Measurements from ENCODE around the gene SLC15A2. TPM values are rescaled to one million over a fixed set of nuclear protein-coding genes. Genes with fewer than 3 reads are reported as not detected.
"Not testable (repeated sequence)": the region's sequence is repeated elsewhere in the genome, so short reads cannot be mapped to it uniquely, and the experiment has no call there.

SLC15A2 gene
- polyA plus RNA-seq, 1 donor = 16.0 TPM

GRCh38 chr3:121918779-121919483 is 24.7 kb downstream of the SLC15A2 start:
- no peak for DNase-seq

- DNase-seq = no peak
These were observed 30.5 kb downstream of the SLC15A2 start for GRCh38 chr3:121924734-121925133.

DNA sequence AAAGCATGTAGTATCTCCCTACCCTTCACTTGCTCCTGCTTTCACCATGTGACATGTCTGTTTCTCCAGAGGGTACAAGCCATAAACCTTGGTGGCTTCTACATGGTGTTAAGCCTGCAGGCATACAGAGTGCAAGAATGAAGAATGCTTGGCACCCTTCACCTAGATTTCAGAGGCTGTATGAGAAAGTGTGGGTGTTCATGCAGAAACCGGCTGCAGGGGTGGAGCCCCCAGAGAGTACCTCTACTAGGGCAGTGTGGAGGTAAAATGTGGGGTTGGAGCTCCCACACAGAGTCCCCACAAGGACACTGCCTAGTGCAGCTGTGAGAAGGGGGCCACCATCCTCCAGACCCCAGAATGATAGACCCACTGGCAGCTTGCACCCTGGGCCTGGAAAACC is 32.2 kb downstream of the SLC15A2 start:
- no peak for DNase-seq

- not testable (repeated sequence) for DNase-seq
These were observed 44.1 kb downstream of the SLC15A2 start for GRCh38 chr3:121938141-121938855.

- no peak for DNase-seq
These were observed 47.4 kb downstream of the SLC15A2 start for GRCh38 chr3:121941592-121941991.

GRCh38 chr3:121942116-121942786 is 48.0 kb downstream of the SLC15A2 start:
- no peak for DNase-seq

GRCh38 chr3:121943431-121943830 is 49.2 kb downstream of the SLC15A2 start:
- no peak for DNase-seq

DNA sequence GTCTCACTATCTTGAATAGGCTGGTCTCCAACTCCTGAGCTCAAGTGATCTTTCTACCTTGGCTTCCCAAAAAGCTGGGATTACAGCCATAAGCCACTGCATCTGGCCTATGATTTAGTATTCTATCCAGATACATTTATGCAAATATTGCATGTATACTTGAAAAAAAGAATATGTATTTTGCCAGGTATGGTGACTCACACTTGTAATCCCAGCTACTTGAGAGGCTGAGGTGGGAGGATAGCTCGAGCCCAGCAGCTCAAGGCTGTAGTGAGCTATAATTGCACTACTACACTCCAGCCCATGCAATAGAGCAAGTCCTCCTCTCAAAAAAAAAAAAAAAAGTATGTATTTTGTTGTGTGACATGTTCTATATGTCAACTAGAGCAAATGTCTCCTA is 54.4 kb downstream of the SLC15A2 start:
- no peak for DNase-seq

DNA sequence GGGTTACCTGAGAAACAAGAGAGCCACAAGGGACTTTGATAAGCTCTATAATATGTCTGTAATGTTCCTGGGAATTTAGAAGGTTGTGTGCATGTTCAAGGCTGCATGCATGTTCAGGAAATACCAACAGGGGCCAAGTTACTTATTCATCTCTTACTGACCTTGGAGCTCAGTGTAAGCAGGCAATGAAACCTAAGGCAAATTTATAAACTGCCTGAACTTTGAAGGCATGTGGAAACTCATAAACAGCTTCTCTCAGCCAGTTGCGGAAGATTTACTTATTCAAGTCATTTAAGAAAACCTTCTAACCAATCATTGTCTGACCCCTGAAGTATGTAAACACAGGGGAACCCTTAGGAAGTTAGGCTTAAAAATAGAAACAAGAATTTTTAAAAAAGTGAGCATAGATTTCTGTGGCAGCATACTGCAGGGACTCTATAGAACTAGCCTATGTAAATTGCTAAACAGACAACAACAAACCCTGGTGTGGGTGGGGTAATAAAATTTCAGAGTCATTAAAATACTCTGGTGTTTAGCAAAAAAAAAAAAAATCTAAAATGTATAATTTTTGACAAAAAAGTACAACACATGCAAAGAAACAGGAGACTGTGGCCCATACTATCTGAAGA is 57.2 kb downstream of the SLC15A2 start:
- no peak for DNase-seq

- no peak for DNase-seq
These were observed 62.2 kb downstream of the SLC15A2 start for GRCh38 chr3:121956363-121956762.

DNA sequence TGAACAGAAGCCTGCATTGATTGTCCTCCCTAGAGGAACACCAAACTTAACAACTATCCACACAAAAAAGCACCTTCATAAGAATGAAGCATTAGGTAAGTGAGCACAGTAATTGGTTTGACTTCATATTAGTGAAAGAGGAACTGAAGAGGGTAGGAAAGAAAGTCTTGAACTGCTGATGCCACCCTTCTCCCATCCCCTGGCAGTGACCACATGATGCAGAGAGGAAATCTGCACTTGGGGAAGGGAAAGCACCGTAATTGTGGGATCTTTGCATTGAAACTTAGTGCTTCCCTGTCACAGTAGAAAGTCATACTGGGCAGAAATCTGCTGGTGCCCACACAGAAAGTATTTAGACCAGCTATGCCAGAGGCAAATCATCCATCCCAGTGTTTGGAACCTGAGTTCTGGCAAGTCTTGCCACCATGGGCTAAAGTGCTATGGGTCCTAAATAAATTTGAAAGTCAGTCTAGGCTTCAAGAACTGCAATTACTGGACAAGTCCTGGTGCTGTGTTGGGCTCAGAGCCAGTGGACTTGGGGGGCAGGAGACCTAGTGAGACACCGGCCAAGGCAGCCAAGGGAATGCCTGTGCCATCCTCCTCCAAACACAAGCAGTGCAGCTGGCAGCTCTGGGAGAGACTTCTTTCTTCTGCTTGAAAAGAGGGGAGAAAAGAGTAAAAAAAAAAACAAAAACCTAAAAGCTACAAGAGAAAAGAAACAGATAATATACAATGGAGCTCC is 63.6 kb downstream of the SLC15A2 start:
- DNase-seq = no peak

- DNase-seq = no peak
These were observed 64.6 kb downstream of the SLC15A2 start for GRCh38 chr3:121958801-121959200.

DNA sequence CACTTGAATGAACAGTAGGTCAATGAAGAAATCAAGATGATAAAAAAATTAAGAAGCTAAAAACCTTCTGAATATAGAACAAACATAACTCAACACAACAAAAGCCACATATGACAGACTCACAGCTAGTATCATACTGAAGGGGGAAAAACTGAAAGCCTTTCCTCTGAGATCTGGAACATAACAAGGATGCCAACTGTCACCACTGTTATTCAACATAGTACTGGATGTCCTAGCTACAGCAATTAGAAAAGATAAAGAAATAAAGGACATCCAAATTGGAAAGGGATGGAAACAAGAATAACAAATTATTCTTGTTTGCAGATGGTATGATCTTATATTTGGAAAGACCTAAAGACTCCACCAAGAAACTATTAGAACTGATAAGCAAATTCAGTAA is 67.1 kb downstream of the SLC15A2 start:
- DNase-seq = no peak

- no peak for DNase-seq
These were observed 68.2 kb downstream of the SLC15A2 start for GRCh38 chr3:121962443-121962842.

- DNase-seq = no peak
These were observed 69.4 kb downstream of the SLC15A2 start for GRCh38 chr3:121963608-121964007.

DNA sequence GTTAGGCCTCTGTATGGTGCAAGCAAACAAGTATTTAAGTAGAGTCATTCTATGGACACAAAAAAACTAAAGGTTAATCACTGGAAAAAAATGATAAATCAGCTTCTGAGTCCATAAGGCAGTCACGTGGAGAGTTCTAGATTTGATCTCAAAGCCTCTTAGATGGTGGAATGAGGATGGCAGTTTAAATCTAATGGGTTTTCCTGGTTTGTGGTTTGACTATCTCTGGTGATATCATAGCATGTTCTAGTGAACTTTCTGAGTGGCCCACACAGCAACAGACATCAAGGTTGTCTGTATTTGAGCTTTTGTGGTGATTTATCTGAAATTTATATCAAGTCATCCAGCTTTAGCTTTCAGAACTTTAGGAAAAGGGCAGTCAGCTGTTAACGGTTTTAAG is 75.4 kb downstream of the SLC15A2 start:
- DNase-seq = no peak

GRCh38 chr3:121970047-121970446 is 75.8 kb downstream of the SLC15A2 start:
- peak; percentile 41 for DNase-seq

- no peak for DNase-seq
These were observed 80.5 kb downstream of the SLC15A2 start for GRCh38 chr3:121974601-121975111.

DNA sequence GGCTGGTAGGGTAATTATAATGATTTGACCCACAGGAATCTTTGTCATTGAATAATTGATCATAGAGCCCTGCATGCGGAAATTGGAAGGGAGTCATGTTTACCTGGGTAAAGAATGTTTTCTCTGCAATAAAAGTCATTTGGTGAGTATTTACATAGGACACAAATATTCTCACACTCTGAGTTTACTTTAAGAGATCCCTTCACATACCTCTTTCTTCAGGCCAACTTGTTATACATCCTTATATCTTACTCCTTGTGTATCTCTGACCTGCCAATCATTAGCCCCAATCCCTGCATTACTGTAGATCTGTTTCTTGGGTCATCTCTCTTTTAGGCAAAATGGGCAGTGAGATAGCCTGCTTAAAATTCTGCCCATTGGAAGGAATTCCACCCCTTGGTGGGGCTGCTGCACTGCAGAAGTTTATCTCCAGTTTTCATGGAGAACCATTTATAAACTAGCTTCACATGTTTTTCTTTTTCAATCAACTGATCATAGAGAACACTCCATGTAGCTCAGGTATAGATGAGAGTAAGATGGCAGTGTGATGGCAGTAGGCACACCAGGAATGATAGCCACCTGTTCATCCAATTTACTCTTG is 81.6 kb downstream of the SLC15A2 start:
- DNase-seq = no peak

DNA sequence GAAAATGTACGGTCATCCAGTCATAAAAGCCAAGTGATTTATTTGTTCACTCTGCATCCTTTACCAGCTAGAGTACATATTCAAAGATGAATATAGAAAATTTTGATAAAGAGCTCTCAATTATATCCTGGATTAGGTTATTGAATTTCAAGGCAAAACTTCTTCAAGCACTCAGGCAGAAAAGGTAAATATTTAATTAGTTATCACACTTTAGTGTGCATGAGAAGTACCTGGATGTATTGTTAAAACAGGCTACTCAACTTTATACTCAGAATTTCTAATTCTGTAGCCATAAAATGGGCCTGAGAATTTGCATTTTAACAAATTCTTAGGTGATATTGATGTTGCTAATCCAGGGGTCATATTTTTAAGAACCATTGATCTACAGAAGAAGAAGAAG is 82.5 kb downstream of the SLC15A2 start:
- DNase-seq = no peak

- DNase-seq = no peak
These were observed 85.0 kb downstream of the SLC15A2 start for GRCh38 chr3:121979246-121979645.

All from left kidney (tissue), 2 donors.